ENCODE measurements around the gene NADK.

Gene NADK

DNA sequence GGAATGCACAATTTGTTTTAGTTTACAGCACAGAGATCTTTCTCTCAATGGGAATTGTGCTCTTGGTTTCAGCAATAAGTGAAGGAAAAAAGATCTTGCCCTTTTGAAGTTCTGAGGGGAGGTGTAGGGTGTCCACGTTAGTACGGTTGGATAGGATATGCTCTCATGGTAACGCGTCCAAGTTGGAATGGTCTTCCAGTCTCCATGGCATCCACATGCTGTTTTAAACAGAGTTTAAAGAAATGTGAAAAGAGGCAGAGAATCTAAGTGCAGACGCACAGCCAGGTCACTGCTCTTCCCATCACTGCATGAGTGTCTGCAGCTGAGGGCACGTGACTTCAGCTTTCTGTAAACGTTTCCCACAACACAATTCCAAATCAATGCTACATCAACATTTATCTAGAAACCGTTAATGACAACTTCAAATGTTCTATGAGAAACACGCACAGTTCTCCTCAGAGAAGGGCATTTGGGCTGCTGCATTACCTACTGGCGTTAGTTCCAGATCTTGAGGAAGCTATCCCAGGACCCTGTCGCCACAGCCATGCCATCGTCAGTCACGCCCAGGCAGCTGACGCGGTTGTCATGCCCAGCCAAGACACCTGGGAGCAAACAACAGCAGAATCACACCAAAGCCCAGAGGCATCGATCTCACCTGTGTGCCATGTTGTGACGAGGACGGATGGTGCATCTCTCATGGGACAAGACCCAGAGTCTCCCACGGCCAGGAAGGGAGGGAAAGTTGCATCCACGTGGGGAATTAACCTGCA, 8.8 kb upstream of the NADK start:
- no peak for DNase-seq

DNA sequence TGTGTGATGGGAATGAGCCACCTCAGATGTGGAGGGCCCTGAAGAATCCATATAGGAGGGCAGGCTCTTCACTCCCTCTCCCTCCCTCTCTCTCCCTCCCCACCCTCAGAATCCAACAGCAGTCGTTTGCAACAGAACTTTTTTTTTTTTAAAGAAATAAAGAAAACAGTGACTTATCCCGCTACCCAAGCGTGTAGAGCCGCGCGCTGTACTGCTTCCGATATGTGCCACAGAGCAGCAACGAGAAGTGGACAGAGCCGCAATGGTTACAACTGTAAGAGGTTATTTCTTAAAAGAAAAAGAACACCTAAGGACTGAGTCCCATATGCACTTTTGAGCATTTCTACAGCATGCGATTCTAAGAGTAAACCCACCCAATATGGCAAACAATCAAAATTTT, 7.4 kb upstream of the NADK start:
- no peak for DNase-seq

DNA sequence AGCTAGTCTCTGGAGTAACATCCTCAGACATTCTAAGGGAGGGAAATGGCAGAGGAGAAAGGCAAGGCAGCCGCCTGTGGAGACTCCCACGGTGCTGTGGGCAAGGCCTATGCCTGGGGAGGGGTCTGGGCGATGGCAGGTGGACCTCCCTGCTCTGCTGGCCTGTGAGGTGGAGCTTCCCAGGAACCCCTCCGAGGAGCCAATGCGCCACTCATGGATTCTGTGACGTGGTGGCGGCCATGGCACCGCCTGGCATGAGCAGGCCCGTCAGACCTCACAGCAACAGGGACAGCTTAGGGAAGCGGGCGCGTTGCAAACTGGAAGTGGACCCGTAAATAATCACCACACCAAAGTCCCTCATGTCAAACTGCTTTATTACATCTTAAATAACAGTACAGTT, 6.7 kb upstream of the NADK start:
- DNase-seq = no peak

DNA sequence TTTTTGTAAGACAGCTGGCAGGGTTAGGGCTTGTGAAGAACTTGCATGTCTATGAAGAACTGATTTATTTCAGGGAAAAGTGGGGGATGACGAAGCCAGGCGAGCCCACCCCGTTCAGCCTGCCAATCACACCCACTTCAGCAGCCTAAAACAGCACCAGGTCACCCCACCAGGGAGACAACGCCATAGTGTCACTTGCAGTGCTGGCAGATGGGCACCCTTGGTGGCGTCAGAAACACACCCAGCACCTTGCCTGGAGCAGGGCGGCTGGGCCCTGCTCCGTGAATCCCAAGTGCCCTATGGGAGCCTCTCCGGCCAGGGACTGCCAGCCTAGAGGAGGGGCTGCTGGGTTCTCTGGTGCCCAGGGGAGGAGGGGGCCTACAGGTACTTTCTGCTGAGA, 5.0 kb upstream of the NADK start:
- DNase-seq = no peak

DNA sequence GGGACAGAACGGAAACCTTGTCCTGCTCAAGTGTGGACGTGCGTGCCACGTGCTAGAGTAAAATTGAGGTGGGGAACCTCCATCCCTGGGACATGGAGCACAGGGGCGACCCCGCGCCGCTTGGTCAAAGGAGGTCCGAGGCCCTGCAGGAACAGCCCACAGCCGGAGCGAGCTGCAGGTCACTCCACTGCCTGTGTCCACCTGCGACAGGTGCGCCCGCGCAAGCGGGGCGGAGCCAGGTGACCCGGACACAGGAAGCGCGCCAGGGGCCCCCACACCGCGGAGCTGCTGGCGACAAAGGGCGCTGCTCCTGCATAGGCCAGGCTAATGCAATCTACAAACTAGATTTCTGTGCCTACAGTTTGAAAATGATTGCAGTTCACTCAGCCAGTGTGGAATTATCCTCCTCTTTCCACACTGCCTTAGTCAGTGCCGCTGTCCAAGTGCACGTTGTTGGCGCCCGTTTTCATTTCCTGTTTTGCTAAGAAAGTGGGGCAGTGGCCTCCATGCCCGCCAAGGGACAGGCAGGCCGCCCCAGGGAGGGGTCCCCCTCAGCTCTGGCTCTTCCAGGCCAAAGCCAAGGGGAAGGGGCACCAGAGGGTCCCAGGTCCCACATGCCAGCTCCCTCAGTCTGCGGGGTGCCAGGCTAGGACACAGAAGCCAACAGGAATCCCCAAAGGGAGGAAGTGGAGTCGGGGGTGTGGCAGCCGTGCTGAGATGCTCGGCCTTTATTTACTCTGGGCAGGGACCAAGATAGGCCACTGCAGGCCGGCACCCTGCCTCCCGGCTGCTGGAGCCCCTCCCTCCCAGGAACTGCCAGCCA, 4.3 kb upstream of the NADK start:
- no peak for DNase-seq

DNA sequence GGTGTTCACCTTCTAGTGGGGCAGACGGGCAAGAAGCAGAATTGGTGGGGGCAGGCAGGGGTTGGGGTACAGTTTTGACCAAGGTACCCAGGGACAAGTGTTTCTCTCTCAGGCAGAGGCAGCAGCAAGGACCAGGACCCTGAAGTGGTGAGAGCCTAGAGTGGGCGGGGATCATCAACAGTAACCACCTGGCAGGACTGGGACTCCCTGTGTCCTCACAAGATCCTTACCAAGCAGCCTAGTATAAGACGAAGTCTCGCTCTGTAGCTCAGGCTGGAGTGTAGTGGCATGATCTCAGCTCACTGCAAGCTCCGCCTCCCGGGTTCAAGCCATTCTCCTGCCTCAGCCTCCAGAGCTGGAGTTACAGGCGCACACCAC, 3.2 kb upstream of the NADK start:
- no peak for DNase-seq

DNA sequence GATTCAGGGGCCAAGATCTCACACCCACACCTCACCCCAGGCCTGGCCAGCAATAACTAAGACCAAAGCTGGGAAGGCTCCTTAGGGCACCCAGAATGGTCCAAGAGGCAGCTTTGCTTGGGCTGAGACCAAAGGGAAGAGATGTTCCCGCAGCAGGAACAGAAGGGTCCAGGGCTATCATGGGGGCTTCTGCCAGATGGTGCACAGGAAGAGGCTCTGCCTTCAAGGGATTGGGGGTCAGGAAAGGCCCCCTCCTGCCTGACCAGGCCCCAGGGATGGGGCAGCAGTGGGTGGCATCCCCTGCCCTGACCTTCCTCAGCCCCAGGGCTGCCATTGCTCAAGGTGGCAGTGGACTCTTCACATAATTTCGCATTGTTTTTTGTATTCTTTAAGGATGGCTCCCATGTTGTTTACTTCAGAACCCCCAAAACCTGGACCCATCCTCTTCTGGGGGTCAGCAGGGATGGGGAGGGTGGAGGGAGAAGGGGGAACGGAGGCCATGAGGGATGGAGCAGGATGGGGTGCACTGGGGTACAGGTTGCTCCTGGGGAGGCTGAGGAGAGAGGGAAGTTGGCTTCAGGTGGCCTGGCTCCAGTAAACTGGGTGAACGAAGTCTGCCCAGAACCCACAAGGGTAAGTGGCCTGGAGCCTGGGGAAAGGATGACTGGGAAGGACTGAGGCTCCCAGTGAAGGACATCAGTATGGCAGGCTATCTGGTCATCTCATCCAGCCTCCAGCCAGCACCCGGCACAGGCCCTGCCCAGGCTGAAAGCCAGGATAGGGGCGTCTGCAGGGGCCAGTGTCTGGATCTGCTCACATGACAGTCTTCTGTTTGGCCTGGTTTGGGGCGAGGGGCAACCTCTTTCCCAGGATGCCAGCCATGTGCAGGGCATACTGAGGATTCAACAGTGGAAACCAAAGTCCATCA, 2.6 kb upstream of the NADK start:
- no peak for DNase-seq

DNA sequence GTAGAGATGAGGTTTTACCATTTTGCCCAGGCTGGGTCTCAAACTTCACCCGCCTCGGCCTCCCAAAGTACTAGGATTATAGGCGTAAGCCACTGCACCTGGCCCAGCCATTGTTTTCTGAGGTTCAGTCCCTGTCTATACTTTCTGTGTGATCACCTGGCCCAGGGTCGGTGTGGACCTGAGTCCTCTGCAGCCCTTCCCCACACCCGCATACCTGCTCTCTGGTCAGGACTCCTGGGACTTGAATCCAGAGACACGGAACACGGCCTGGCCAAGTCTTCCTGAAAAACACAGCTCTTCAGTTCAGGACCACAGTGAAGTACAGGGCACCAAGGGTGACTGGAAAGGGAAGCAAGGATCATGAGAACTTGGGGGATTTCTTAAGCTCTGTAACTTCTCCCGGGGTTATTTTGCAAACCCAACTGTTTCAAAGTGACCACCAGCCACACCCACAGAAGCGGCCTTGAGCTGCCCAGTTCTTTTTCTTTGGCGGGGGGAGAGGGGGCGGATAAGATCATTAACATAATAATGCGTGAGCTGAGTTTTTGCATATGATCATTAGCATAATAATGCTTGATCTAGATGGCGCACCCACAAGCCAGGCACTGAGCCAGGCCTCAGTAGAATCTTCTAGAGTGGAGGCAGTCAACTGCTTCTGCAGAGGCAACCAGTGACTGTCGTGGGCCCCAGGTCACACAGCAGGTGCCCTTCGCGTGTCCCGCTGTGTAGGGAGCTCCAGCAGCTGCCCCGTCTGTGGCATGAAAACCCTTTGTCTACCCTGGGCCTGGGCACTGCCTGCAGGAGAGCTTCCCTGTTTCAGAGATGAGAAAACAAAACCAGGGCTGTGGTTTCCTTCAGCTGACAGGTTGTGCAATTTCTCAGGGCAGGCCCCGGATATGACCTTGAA, 1.7 kb upstream of the NADK start:
- no peak for DNase-seq

DNA sequence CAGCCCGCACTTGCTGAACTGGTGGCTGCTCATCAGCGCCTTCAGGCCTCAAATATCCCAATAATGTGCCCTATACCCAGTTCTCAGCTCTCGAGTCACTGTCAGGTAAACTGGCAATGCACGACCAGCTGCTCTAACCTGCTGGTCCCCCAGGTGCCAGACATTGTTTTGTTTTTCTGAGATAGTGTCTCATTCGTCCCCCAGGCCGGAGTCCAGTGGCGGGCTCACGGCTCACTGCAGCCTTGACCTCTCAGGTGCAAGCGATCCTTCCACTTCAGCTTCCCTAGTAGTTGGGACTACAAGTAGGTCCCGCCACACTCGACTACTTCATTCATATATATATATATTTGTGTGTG, 1.0 kb upstream of the NADK start:
- DNase-seq = no peak

DNA sequence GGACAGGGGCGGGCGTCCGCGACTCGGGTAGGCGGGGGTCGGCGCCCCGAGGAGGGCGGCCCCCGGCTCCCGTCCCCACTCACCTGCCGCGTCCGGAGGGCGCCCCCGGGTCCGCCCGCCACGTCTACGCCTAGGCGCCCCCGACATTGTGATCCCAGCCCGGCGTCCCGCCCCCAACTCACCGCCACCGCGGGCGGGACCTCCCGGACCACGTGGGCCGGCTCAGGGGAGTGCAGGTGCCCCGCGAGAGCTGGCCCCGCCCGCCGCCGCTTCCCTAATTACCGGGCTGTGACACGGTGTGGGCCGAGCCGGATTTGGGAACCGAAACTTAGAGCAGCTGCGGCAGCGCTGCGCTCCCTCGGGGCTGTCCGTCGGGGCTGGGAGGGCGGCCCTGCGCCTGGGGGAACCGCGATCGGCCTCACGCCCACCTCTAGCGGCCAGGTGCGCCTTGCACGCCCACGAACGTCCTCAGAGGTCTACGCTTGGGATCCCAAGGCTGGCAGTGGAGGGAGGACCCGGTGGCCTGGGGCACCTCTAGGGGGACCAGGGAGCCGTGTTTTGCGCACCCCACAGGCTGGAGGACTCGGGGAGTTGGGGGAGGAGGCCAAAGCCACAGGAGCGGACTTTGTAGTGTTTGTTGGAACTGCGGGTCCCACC, 521 bp upstream of the NADK start:
- DNase-seq = peak; percentile 72

DNA sequence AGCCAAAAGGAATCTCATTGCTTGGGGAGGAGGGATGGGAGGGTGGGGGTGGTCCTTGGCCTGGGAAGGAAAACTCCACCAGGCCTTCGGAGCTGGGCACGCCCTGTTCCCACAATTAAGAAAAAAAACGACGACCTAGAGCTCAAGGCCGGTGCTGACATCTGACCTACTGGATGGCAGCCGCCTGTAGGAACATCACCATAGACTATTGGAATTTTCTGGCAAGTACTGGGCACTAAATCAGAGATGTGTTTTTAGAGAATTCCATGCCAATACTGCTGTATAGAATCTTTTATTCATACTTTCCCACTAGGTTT, 729 bp downstream of the NADK start:
- DNase-seq = no peak

DNA sequence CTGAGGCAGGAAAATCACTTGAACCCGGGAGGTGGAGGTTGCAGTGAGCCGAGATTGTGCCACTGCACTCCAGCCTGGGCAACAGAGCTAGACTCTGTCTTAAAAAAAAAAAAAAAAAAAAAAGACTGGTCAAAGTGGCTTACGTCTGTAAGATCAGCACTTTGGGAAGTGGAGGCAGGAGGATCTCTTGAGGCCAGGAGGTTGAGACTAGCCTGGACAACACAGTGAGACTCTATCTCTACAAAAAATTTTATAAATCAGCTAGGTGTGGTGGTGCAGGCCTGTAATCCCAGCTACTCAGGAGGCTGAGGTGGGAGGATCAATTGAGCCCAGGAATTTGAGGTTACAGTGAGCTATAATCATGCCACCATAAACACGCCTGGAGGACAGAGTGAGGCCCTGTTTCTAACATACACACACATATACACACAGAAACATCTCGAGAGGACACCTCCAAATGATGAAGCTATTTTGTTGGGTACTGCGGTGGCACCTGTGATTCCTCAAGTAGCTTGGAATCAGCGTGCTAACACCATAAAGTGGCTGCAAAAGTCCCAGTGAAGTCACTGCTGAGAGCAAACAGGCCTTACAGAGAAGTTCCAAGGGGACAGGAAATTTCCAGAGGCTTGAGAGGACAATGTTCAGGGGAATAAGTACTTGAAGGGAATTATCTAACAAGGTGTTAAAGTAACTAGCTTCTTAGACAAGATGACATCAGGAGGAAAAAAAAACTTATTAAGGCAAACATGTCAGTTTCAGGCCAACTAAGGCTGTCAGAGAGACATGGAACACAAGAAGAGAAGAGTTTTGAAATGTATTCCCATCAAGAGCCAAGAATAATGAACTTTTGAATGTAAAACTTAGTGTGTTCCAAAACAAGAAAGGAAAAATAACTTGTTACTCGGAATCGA, 1.3 kb downstream of the NADK start:
- no peak for DNase-seq

DNA sequence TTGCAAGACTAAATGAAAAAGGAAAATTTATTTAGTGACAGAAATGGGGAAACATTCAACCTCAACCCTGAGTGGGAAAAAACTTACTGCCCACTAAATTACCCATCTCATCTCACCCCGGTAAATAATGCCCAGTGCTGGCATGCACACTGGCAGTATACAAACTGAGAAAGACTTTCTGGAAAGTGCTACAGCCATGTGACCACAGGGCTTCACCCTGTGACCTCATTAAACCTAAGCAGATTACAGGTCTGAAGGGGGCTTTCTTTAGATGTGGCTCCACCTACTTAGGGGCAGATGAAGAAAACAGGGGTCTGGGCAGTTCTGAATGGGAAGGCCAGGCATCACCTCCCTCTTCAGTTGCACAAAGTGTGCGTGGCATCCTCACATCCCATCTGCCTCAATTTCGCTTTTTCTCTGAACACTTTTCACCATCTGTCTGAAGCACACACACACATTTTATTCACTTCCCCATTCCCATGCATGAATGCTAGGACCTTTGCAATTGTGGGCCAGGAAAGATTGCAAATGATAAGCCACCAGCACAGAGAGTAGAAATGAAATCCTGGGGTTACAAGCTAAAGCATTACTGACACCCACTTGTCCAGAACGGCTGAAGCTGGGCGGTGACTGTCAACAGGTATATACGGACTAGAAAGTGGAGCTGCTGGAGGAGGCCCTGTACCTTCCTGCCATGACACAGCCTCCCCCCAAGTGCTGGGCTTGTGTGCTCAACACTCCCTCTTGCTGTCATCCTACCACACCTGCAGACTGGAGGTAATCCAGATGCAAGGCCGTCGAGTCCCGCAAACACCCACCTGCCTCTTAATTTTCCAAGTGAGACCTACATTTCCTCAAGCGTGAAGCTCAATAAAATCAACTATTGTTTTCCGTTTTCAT, 2.7 kb downstream of the NADK start:
- DNase-seq = peak; percentile 64

DNA sequence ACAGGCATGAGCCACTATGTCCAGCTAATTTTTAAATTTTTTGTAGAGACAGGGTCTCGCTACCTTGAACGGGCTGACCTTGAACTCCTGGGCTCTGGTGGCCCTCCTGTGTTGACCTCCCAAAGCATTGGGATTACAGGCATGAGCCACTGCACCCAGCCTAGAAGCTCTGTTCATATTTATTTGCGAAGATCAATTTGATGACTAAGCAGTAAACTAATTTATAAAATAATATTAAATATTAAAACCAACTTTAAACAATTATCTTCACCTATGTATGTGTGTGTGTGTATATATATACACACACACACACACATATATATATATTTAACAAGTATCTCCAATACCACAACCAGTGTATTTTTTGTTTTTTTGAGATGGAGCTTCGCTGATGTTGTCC, 4.4 kb downstream of the NADK start:
- DNase-seq = no peak

DNA sequence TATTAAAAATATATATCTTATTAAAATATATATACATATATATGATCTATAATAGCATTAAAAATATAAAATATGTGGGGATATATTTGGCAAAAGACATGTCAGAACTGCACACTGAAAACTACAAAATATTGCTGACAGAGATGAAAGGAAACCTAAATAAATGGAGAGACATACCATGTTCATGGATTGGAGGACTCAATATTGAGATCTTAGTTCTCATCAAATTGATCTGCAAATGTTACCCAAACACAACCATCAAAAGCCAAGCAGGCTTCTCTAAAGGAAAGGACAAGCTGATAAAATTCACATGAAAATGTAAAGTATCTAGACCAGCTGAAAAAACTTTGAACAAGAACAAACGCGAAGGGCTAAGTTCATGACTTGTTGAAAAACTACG, 7.2 kb downstream of the NADK start:
- DNase-seq = no peak

DNA sequence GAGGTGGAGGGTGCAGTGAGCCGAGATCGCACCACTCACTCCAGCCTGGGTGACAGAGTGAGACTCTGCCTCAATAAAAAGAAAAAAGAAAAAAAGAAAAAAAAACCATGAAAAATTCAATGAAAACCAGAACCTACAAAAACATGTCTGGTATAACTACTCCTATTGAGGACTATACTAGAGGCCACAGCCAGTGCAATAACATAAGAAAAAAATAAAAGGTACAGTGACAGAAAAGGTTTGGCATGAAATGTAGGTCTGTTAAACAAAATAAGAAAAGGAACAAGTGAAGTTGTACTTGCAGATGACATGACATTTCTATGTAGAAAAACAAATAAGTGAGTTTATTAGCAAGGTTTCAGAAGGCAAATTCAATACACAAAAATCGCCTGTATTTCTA, 8.2 kb downstream of the NADK start:
- DNase-seq = no peak

DNA sequence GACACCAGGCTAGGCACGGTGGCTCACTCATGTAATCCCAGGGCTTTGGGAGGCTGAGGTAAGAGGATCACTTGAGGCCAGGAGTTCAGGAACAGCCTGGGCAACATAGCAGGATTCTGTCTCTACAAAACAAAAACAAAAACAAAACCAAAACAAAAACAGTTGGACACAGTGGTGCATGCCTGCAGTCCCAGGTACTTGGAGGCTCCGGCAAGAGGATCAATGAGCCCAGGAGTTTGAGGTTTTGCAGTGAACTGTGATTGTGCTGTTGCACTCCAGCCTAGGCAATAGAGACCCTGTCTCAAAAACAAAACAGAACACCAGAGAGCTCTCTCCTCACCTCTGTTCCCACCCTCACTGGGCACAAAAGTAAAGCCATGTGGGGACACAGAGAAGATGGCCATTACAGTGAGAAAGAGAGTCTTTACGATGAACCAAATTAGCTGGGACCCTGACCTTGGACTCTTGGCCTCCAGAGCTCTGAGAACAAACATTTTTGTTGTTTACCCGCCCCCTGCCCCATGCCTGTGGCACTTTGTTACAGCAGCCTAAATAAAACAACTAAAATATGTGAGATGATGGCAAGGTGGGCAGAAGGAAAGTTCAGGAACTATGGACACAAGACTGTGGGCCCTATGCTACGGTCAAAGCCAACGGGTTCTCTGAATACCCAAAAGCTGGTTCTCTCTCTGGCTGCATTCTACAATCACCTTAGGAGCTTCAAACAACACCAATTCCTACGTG, 9.8 kb downstream of the NADK start:
- DNase-seq = no peak

DNA sequence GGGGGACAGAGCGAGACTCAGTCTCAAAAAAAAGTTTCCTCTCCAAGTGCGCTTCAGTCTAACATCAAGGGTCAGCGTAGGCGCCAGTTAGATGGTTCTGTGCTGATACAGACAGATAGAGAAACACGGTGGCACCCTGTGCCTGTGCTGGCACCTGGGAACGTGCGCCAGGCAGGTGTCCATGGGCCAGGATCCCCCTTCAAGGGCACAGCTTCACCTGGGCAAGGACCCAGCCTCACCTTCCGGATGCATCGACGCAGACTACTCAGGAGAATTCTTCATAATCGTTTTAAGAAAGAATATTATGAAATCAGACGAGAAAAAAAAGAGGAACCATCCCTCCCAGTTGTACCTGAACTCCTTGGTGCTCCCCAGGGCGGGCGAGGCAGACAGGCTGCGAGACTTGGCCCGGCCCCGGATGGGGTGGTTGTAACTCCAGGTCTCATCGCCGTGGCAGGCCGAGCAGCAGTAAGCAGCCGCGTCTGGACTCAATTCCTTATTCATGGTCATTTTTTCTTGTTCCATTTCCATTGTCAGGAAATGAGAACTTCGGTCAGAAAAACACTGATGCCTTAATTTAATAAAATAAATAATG, 13.3 kb downstream of the NADK start:
- DNase-seq = no peak

Data from DMS79 (cell line).